ENCODE results near the gene DMRT2.

DMRT2 gene

DNA sequence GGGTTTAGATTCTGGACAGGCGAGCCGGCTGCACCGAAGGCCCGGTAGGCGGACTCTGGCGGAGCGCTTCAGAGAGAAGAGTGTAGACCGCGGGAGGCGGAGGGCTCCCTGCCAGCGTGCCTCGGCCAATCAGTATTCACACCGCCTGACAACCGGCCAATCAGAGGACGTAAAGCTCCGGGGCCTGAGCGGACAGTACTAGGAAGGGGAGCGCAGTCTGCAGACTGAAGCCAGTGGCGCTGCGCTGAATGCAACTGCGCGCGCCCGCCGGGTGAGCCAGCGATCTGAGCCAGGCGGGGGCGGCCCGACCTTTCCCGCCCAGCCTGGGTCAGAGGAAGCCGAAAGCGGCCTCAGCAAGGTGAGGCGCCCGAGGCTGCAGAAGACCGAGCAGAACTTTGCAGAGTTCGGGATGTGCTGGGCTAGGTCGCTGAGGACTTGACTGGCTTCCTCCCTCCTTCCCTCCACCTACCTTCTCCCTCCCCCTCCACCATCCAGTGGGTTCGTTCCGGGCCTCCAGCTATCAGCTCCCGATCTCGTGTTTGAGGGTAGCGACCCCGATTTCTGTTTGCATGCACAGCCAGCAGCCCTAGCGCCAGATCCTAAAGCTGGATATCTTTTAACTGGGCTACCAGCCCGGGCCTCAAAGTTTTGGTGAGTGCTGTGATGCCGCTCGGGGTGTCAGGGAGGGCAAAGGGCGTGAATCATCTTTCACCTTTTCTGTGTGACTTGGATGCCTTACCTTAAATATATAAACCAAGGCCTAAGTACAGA is at the start of gene DMRT2:
DMRT2 (plus strand) TSS at position 233 of the 771 bp plus-strand sequence. CDS start 1,257 bp downstream, outside the sequence.
- peak; percentile 85 for DNase-seq (ENCODE audit: low spot score)

DNA sequence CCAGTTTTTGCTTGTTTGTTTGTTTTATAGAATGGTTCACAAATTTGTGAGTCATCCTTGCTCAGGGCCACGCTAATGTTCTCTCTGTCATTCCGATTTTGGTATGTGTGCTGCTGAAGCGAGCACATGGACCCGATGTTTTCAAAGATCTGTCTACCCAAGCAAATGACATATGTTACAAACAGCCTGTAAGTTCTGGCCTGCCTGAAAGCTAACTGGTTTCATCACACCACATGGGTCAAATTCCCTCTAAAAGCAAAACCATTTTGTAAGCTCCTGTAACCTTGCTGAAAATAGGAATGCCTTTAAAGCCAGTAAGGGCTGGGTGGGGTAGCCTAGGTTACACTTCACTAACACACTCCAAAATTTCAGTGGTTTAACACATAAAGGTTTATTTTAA is 48.3 kb upstream of the DMRT2 start:
- DNase-seq (ENCODE audit: low spot score): no peak

DNA sequence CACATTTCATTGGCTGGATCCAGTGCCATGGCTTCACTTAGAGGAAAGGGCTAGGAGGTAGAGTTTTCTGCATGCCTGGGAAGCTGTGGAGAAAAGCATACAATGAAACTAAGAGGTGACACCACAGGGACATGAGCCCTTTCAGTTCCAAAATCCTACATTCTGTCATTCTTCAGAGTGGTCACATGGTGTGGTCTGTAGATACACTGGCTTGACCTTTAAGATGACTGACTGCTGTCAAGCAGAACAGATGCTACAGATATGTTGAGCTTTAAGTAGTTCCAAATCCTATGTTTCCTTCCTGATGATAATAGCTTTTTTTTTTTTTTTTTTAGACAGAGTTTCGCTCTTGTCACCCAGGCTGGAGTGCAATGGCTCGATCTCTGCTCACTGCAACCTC is 47.5 kb upstream of the DMRT2 start:
- DNase-seq (ENCODE audit: low spot score): no peak

DNA sequence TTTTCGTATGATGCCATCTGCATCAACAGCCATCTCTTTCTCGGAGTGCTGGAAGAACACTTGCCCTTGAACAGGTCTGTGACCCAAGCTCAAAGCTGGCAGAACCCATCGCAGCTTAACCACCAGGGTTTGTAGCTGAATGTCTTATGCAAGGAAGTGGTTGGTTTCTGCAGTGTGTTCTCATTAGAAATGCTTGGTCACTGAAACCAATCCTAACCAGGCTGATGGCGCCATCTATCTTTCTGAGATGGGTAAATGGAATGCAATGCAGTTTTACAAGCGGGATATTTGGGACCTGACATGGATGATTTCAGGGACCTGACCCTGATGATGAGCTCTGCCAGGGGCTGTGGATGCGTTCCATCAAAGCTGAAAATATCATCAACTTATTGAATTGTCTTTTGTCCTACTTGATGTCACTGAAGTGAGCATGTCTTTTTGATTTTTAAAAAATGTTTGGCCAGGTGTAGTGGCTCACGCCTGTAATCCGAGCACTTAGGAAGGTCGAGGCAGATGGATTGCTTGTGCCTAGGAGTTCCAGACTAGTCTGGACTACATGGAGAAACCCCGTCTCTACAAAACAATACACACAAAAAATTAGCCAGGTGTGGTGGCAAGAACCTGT is 45.0 kb upstream of the DMRT2 start:
- peak; percentile 64 for DNase-seq (ENCODE audit: low spot score)

DNA sequence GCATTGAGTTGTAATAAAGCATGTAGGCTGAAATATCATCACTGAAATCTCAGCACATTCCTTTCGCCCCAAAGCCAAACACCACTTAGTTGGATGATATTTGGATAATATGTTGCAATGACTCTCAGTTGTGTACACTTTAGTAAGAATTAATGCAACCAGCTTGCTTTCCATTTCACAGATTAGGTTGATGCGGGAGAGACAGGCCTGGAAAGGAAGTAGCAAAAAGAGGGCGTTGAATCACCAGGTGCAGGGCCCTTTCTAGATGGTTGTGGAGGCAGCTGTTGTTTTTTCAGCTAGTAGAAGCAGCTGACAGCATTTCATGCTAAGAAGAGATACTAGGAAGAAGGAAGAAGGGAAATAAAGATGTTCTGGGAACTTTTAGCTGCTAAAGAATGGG is 42.8 kb upstream of the DMRT2 start:
- no peak for DNase-seq (ENCODE audit: low spot score)

DNA sequence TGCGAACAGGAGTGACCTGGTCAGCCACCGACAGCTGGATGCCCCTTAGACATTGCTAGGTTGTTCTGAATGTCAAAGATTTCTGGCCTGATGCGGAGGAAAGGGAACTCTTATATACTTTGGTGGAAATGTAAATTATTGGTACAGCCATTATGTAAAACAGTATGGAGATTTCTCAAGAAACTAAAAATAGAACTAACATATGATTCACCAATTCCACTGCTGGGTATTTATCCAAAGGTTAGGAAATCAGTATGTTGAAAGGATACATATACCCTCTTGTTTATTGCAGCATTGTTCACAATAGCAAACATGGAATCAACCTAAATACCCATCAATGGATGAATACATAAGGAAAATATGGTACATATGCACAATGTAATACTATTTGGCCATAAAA is 41.9 kb upstream of the DMRT2 start:
- no peak for DNase-seq (ENCODE audit: low spot score)

DNA sequence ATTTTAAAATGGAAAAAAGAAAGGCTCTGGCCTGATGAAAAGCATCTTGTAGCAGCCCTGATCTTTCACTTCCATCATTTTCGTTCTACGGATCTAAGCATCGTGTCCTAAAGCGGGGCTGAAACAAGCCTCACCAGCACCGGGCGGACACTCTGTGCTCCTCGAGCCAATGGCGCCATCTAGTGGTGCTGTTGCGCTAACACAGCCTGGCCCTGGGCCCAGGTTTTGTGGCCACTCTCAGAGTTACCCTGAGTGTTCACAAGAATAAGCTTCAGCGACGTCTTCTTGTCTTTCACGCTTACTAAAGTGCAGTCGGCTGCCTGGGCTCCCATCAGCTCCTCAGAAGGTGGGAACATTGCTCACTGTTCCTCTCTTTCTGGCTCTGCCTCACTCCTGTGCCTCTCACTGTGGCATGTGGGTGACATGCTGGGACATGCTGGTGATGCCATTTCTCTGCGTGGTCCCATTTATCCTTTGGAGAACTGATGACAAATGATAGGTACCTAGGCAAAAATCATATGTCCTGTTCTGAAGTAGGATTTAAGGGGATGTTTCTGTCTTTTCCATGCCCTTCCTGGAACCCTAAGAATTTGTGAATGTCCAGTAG is 41.0 kb upstream of the DMRT2 start:
- peak; percentile 80 for DNase-seq (ENCODE audit: low spot score)

DNA sequence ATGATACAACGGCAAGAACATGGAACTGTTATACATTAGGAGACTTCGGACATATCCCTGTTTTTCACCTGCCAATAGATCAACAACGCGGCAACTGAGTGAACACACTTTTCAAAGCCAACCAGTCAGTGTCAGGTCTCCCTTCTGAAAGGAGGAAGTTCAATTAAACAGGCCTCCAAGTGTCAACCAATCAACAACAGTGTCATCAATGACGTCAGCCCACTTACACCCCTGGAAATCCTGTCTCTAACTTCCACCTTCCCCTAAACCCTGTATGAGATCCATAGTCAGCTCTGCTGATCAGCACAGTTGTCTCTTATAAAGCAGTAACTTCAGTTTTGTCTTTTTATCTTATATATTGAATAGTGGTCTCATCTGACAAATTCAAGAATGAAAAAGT is 37.1 kb upstream of the DMRT2 start:
- no peak for DNase-seq (ENCODE audit: low spot score)

DNA sequence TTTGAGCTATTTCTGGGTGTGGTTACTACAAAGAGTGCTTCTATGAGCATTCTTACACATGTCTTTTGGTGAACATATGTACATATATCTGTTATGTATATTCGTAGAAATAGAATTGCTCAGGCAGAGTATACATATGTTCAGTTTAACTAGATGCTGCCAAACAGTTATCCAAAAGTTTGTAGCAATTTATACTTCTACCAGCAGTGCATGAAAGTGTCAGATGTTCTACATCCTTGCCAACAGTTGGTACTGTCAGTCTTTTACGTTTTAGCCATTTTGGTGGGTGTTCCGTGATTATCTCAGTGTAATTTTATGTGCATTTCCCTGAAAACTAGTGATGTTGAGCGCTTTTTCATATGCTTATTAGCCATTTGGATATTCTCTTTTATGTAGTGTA is 35.9 kb upstream of the DMRT2 start:
- DNase-seq (ENCODE audit: low spot score): no peak

DNA sequence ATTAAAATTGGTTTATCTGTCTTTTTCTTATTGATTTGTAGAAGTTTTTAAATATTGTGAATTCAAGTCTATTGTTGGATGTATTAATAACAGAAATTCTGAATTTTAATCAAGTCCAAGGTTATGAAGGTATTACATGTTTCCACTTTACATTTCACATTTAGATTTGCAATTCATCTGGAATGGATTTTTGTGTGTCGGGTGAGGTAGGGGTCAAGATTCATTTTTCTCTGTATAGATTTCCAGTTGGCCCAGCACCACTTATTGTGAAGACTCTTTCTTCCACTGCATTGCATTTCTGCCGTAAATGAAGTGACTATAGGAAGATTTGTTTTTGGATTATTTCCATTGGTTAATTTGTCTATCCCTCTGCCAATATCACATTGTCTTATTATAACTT is 35.5 kb upstream of the DMRT2 start:
- DNase-seq (ENCODE audit: low spot score): no peak

DNA sequence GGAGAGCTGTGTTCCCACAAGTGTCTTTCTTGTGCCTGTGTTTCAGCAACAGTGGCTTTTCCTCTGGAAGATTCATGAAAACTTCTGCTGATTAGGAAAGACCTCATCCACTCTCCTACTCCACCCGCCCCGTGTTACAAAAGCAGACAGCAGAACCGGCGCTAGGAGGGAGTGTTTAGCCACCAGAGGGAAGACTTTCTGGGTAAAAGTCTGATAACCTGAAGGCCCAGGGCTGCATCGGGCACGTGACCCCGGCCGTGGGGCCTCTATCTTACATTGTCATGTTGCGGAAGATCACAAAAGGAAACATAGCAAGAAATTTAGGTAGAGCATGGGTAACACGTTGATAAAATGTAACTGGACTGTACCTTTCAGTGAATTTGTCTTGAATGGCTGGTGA is 32.0 kb upstream of the DMRT2 start:
- no peak for DNase-seq (ENCODE audit: low spot score)

DNA sequence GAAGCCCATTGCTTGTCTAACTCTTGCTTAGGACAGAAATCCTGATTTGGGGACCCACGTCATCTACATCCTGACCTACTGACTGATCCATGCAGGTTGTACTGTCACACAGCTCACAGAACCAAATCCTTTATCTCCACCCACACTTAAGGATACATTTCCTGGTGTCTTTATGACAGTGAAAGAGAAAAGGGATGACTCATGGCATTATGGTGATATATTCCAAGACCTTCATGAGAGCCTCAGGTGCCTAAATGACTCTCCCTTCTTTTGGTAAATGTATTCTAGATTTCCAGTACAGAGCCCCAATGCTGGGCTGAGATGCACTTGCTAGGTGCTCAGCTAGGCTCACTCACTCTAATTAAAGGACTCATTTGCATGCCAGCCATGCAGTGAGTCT is 26.0 kb upstream of the DMRT2 start:
- no peak for DNase-seq (ENCODE audit: low spot score)

DNA sequence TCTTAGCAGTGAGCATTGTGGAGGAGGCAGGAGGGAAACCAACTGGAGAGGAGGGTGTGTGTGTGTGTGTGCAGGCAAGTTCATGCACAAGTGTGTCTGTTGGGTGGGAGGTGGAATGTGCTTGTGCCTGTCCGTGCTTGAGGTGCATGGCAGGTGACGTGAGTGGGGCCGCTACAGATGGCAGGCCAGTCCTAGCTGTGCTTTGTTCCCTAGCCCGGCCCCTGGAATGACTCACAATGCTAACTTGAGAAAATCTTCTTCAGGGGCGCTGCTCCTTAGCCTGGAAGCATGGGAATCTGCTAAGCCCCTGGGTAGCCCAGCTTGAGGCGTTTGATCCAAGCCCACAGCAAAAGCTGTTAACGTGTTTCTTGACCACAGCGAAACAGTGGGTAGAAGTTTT is 25.0 kb upstream of the DMRT2 start:
- no peak for DNase-seq (ENCODE audit: low spot score)

DNA sequence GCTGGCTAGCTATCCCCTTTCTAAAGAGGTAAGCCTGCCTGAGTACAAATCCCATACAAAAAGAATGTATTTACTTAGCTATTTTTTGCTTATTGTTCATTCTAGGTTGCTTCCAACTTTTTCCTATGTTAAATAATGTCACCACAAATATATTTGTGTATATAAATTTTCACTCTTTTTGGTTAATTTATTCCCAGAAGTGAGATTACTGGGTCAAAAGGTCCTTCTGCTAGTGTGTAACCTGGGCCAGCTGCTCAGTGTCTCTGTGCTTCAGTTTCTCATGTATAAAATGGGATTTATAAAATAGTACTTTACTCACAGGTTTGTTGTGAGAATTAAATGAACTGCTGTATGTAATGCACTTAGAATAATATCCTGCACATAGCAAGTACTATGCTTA is 23.9 kb upstream of the DMRT2 start:
- DNase-seq (ENCODE audit: low spot score): no peak

DNA sequence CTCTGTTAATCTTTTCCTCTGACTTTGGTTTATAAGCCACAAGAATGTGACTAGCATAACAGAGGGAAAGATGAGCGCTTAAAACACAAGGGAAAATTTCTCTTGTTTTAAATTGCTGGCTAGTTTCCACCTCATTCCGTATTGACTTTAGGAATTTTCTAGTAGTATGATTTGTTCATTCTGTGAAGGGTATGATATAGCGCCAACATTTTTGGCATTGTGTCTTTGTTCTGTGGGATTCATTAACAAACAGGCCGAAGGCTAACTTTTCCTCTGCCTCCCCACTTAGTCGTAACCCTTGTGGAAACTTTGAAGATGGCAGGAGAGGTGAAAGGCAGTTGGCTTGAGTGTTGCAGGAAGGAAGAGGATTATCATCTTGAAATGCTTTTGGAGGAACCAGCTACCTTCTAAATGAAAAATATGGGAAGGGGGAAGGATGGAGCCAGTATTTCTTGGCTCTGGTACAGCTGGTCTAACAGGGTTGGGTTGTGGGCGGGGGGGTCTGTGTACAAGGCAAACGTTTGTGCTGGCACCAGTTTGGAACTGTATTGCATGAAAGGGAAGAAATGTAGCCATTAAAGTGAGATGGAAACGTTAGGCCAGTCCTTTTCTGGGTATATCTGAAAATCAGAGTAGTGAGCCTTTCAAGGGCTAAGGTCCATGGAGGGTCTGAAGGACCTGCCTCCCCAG is 21.5 kb upstream of the DMRT2 start:
- no peak for DNase-seq (ENCODE audit: low spot score)

DNA sequence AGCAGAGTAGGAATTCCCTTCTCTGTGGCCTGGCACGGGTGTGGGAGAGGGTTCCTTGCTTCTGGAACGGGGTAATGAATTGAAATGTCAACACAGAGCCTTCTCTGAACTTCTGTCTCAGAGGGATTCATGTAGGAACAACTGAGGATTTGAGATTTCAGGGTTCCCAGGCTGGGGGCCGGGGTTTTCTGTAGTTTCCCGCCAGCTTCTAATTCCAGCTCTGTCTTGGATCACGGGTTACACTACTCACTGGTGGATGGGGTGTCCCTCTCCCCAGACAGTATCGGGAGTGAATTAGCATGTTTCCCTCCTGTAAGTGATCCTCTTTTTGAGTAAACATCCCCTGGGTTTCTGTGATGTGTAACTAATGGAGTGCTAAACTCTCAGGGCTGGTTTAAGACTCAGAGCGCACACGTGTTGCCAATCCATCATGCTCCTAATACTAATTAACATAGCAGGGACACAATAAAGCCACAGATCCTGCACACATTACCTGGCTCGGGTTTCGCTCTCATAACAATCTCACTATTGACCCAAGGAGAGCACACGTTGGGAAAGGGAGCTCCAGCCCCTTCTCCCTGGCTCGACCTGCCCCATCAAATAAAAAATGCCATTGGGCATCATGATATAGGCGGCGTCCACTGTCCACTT is 18.1 kb upstream of the DMRT2 start:
- no peak for DNase-seq (ENCODE audit: low spot score)

DNA sequence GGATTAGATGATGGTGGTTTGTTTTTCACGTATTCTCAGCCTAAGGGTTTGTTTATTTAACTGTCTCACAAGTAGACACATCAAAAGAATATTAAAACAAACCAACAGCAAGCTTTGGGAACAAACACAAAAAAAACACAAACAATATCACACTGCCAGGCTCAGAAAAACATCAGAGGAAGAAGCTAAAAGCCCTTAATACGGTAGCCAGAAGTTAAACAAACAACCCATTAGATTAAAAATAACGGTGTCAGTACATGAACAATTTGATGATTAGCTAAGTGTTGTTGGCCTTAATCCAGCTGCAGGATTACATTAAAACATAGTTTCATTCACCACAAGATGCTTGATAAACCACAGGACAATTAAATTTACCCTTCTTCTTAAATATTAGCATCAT is 15.9 kb upstream of the DMRT2 start:
- no peak for DNase-seq (ENCODE audit: low spot score)

DNA sequence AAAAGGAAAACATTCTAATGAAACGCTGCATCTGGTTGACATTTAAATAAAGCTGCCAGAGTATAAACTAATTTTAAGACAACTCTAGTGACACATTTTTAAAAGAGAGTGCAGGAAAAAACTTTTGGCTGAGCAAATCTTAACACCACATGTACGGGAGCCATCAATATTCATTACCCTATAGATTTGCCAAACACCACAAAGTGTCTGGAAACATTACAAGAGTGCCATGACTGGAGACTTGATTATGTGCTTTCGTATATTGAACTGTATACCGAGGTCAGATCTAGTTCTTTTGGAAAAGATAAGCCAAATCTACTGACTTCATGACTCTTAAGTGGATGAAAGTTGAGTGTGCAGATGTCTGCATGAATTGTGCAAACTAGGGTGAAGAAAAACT is 10.6 kb upstream of the DMRT2 start:
- DNase-seq (ENCODE audit: low spot score): no peak

DNA sequence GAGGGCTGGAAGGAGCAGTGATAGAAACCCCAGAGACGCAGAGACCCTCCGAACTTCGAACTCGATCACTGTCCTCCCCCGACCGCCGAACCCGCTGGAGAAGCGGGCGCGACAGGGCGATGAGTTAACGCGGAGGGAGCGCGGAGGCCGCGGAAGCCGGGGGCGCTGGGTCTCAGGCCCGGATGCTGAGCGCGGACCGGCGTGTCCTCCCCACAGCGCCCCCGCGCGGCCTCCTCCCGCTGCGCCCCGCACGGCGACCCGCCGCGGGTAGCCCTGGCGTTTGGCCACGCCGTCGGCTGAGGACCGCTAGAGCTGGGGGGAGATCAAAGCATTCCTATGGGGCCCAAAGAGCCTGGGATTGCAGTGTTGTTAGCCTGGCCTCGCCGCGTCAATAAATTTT is 7.7 kb upstream of the DMRT2 start:
- no peak for DNase-seq (ENCODE audit: low spot score)

DNA sequence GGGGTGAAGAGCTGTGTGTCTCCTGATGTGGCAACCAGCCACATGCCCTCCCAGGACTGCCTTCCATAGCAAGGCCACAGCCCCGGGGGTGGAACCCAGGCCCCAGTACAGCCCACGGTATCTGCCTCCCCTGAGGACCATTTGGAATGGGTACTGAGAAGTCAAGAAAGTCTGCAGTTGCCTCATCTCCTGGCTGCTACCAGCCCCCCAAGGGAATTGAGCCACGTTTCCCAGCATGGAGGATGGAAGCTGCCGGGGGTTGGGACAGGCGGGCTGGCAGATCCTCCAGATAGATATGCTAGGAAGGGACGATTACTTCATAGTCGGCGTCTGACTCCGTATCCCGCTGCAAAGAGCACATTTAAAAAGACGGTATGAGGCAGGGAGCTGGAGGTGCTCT is 5.5 kb upstream of the DMRT2 start:
- no peak for DNase-seq (ENCODE audit: low spot score)

DNA sequence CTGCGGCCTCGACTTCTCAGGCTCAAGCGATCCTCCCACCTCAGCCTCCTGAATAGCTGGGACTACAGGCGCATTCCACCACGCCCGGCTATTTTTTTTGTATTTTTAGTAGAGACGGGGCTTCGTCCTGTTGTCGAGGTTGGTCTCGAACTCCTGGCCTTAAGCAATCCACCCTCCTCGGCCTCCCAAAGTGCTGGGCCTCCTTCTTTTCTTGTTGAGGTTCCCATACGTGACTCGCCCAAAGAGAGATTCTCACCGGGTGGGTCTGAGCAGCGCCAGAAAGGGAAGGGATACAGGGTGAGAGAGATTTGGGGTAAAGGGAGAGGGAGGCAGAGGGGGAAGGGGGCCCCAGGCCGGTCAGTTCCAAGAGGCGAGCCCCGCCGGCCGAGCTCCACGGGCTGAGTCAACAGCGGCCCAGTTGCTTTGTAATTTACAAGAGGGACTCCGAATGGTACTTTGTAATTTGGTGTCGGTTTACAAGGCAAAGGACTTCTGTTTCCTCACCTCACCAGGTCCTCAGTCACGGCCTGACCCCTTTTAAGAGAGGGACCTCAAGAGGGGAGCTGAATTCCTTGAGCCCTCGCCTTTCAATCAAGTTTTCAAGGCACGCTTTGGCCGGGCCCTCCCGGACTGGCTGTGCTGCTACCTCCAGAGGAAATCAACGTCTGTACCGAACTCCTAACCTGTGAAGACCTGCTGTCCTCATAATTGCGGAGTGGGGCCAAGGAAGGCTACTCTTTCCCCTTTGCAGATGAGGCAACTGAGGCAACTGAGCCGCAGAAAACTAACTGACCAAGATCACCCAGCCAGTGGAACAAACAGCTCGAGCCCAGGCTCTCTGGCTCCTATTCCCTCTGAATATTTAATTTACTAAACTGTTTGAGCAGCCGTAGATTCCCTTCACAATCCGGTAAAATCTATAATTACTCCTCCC is 3.3 kb upstream of the DMRT2 start:
- DNase-seq (ENCODE audit: low spot score): no peak

All from AG08396 (cell line).